ENCODE results near the gene NOTO.

Gene NOTO

GRCh38 chr2:73175663-73176204 lies 26.6 kb upstream of the NOTO start:
- Histone ChIP-seq H3K27me3 (ENCODE audit: control insufficient read depth, insufficient read depth, low read length) (no peaks in the 10 kb centered on the region), H3K4me2 (ENCODE audit: low read length) (peak overlapping the region; percentile 46), H3K4me3 (ENCODE audit: low read depth, low read length) (no peak overlapping the region), H3K4me1 (peaks cover 15% of the 10 kb centered on the region), H2AFZ (peak overlapping the region; percentile 89), H3K36me3 (ENCODE audit: control insufficient read depth, insufficient read depth, low read length) (no peaks in the 10 kb centered on the region), H3K9me3 (ENCODE audit: control insufficient read depth, low read length) (no peaks in the 10 kb centered on the region), H3K9ac (no peak overlapping the region), H3K27ac (no peak overlapping the region), H3K79me2 (no peaks in the 10 kb centered on the region)
- TF ChIP-seq CTCF (IDR thresholded peaks at IDR 0.05): no peak

GRCh38 chr2:73176205-73176880 lies 26.0 kb upstream of the NOTO start:
- Histone ChIP-seq H3K36me3 (ENCODE audit: control insufficient read depth, insufficient read depth, low read length) (no peaks in the 10 kb centered on the region), H3K9me3 (ENCODE audit: control insufficient read depth, low read length) (no peaks in the 10 kb centered on the region), H3K9ac (no peak overlapping the region), H3K79me2 (no peaks in the 10 kb centered on the region), H3K27ac (peak overlapping the region; percentile 69), H3K27me3 (ENCODE audit: control insufficient read depth, insufficient read depth, low read length) (no peaks in the 10 kb centered on the region), H3K4me3 (ENCODE audit: low read depth, low read length) (peak overlapping the region; percentile 67), H2AFZ (peak overlapping the region; percentile 89), H3K4me1 (peaks cover 15% of the 10 kb centered on the region), H3K4me2 (ENCODE audit: low read length) (peak overlapping the region; percentile 75)
- TF ChIP-seq CTCF (IDR thresholded peaks at IDR 0.05): no peak

- Histone ChIP-seq H3K4me2 (ENCODE audit: low read length) (peak overlapping the region; percentile 75), H3K9me3 (ENCODE audit: control insufficient read depth, low read length) (no peaks in the 10 kb centered on the region), H3K79me2 (no peaks in the 10 kb centered on the region), H3K27ac (peak overlapping the region; percentile 69), H3K27me3 (ENCODE audit: control insufficient read depth, insufficient read depth, low read length) (no peaks in the 10 kb centered on the region), H2AFZ (peak overlapping the region; percentile 89), H3K36me3 (ENCODE audit: control insufficient read depth, insufficient read depth, low read length) (no peaks in the 10 kb centered on the region), H3K4me1 (peaks cover 15% of the 10 kb centered on the region), H3K9ac (no peak overlapping the region), H3K4me3 (ENCODE audit: low read depth, low read length) (peak overlapping the region; percentile 67)
- peak; percentile 98 for TF ChIP-seq CTCF (IDR thresholded peaks at IDR 0.05)
Measured at GRCh38 chr2:73176881-73177644, 25.3 kb upstream of the NOTO start.

- no peaks in the 10 kb centered on the region for H3K79me2 ChIP-seq
- TF ChIP-seq CTCF (IDR thresholded peaks at IDR 0.05): no peak
- H2AFZ ChIP-seq: peak overlapping the region; percentile 89
- no peaks in the 10 kb centered on the region for H3K9me3 ChIP-seq (ENCODE audit: control insufficient read depth, low read length)
- H3K9ac ChIP-seq: no peak overlapping the region
- no peaks in the 10 kb centered on the region for H3K36me3 ChIP-seq (ENCODE audit: control insufficient read depth, insufficient read depth, low read length)
- peak overlapping the region; percentile 75 for H3K4me2 ChIP-seq (ENCODE audit: low read length)
- no peak overlapping the region for H3K27ac ChIP-seq
- peak overlapping the region; percentile 67 for H3K4me3 ChIP-seq (ENCODE audit: low read depth, low read length)
- H3K4me1 ChIP-seq: peaks cover 15% of the 10 kb centered on the region
- H3K27me3 ChIP-seq (ENCODE audit: control insufficient read depth, insufficient read depth, low read length): no peaks in the 10 kb centered on the region
Measured at GRCh38 chr2:73177645-73178255, 24.6 kb upstream of the NOTO start.
